Activated CD4-positive, CD25-positive, alpha-beta regulatory T cell treated with anti-CD3 and anti-CD28 coated beads, Interleukin-2, amount 50 U/mL, for 72 hours (primary cell): Measurements from ENCODE around the gene INTS4.
"Not testable (repeated sequence)": the region's sequence is repeated elsewhere in the genome, so short reads cannot be mapped to it uniquely, and the experiment has no call there.

Experiments
- DNase-seq: peaks from one replicate; pipeline ENCODE4 v3.0.0; 2021

Gene INTS4

DNA sequence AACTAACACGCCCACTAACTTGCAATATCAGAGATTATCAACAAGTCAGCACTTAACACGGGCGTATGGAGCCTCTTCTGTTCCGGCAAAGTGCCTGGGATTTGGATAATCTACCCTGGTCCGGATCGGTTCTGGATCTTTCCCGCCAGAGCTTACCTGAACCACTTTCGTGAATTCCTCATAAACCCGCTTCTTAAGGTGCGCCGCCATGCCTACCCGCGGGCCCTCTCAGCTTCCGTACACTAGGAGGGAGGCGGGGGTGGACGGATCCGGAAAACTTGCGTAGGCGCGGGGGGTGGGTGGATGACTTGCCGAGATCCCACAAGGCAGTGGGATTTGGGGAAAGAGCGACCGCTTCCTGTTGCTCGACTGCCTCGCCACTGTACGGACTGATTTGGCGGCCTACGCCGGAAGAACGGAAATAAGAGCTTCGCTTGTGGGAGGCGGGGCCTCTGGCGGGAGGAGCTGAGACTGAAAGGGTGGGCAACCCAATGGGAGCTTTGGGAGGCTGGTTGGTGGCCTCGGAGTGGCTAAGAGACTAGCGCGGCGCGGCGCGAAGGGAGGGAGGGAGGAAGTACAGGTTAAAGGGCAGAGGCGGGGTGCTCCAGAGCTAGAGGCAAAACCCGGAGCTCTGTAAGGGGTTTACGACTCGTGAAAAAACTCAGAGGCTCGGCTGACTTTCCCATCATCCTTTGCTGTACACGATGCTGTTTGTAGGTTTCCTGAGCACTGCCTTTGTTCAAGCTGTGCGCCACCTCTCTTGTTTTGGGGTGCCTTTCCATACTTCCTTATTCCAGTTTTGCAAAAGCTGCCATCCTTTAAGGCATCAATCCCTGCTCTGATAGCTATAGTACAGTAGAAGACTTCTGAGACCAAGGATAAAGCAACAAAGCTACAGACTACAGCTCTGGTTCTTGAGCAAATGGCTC is at the start of gene INTS4:
INTS4 (minus strand) TSS at position 235 of the 929 bp plus-strand sequence; CDS start at position 210, 25 bp downstream.
- DNase-seq, result peak; percentile 96

DNA sequence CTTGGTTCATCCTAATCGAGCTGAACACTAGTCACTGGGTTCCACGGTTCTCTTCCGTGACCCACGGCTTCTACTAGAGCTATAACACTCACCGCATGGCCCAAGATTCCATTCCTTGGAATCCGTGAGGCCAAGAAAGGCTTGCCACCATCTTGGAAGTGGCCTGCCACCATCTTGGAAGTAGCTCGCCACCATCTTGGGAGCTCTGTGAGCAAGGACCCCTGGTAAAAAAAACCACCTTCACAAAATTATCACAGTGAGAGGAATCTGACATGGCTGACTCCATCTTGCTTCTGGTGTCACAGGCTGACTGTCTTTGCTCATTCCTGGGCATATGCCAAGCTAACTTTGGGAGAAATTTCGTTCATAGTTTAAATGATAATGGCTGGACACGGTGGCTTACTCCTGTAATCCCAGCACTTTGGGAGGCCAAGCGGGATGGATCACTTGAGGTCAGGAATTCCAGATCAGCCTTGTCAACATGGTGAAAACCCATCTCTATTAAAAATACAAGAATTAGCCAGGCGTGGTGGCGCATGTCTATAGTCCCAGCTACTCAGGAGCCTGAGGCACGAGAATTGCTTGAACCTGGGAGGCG is 47.5 kb upstream of the INTS4 start:
- DNase-seq, result no peak

DNA sequence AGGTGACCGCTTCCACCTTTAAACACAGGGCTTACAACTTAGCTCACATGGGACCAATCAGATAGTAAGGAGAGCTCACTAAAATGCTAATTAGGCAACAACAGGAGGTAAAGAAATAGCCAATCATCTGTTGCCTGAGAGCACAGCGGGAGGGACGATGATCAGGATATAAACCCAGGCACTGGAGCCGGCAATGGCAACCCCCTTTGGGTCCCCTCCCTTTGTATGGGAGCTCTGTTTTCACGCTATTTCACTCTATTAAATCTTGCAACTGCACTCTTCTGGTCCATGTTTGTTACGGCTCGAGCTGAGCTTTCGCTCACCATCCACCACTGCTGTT is 46.9 kb upstream of the INTS4 start:
- DNase-seq, result not testable (repeated sequence)

DNA sequence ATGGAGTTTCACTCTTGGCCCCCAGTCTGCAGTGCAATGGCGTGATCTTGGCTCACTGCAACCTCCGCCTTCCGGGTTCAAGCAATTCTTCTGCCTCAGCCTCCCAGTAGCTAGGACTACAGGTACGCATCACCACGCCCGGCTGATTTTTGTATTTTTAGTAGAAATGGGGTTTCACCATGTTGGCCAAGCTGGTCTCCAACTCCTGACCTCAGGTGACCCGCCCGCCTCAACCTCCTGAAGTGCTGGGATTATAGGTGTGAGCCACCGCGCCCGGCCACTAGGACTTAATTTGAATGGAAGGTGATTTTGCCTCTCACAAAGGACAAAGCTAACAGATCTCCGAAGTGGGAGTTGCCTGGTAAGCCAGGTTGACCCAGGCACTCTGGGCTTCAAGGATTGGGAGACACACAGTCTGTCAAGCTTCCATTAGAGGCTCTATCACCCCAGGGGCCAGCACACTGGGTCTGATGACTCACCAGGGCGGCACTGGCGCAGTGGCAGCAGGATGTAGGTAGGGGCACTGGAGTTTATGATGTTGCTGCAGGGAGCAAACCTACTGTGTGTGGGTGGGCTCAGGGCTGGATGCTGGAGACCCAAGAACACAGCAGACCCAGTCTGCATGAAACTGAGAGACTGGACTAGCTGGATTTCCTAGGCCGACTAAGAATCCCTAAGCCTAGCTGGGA is 46.4 kb upstream of the INTS4 start:
- no peak for DNase-seq

DNA sequence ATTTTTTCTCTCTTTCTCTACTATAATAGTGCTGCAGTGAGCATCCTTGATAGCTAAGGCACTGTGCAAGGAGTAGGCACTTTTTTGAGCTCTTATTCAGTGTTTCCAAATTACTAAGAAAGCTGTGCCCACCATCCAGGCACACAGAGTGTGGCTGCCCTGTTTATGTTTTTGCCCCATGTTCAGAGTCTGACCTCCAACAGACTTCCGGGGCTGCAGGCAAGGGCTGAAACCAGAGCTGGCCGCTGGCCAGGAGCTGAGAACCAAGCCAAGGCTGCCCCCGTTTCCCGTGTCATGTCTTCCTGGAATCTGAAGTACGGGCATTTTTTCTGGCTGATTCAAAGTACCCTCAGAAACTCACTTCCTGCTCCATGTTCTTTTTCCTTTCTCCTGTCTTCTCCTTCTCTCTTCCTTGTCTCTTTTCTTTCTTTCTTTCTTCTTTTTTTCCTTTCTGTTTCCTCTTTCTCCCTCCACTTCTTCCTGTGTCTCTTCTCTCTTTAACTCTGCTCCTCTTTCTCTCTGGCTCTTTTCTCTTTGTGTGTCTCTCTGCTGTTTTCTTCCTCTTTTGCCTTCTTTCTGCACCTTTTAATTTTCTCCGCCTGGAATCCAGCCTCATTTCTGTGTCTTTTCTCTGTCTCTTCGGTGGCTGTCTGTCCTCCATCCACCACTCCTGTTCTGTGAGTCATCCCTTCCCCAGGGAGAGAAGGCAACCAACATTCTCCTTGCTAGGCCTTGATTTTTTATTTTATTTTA is 45.6 kb upstream of the INTS4 start:
- peak; percentile 54 for DNase-seq

GRCh38 chr11:78039391-78039918 is 45.0 kb upstream of the INTS4 start:
- no peak for DNase-seq

- no peak for DNase-seq
Measured at GRCh38 chr11:78038697-78039313, 44.3 kb upstream of the INTS4 start.

DNA sequence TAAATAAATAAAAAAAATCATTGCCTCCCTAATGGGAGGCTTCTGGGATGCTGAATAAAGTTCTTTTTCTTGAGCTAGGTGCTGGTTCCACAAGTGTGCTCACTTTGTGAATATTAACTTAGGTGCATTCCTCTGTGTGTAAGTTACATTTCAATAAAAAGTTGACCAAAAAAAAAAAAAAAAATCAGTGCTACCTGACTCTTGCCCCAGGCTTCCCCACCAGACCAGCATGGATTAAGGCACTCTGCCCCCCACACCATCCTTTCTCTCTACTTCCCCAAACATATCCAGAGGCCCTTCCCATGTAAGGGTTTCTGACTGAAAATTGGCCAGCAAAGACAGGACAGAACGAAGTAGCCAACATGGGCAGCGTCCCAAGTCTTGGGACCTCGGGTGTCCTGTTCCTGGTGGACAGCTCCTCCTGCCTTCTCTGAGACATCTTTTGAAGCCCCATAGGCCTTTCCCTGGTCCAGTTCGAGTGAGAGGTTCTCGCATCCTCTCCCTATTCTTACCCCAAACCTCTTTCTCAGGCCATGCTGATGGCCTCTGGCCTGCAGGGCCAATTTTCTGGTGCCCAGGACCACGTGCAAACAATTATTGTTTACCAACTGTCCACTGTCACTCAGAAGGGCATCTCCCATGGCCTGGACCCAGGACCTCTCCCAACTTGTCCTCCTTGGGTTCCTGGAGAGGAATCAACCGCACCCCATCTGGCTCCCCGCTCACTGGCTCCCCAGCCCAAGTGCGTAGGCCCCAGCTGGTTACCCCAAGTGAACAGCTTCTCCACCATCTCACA is 43.6 kb upstream of the INTS4 start:
- DNase-seq, result no peak

DNA sequence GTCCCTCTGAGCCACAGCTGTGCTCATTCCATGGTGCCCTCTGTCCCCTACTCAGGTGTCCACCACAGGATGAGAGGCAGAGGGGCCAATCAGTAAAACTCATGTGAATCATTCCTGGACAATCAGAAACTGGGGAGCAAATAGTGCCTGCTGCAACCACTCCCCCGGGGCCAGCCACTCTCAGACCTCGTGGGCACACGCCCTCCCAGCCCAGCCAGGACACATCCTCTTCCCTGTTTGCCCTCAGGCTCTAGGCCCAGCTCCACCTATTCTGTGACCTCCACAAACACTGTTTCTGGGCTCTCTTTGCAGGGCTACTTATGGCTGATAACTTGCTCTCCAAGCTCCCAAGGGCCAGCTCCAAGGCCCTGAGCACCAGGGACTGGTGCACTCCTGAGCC is 42.6 kb upstream of the INTS4 start:
- no peak for DNase-seq

DNA sequence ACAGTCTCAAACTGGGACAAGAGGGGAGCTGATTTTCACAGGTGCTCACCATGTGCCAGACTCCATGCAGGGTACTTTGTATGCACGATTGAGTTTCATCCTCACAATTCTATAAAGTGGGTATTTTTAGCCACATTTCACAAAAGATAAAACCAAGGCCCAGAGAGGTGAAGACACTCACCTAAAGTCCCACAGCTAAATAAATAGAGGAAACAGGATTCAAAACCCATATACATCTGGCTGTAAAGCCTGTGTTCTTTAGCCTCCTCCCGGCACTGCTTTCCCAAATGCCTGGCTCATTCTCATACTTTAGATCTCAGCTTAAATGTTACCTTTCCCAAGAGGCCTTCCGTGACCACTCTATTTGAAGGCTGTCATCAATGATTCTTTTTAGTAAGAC is 41.8 kb upstream of the INTS4 start:
- no peak for DNase-seq

- DNase-seq, result no peak
Measured at GRCh38 chr11:78034623-78035022, 40.2 kb upstream of the INTS4 start.

DNA sequence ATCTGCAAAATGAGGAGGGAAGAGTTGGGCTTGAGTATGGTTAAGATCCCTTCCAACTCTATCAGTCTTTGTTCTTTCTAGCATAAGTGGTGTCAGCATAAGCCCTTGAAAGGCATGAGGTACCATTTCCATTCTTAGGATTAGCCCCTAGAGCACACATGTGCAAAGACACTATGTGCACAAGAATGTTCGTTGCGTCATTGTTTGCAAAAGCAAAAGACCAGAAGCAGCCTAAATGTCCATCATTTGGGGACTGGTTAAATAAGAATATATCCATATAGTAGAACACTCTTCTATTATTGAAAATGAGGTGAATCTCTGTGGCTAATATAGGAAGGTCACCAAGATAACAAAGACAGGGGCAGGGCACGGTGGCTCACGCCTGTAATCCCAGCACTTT is 38.6 kb upstream of the INTS4 start:
- DNase-seq, result no peak

GRCh38 chr11:78032090-78032489 is 37.6 kb upstream of the INTS4 start:
- DNase-seq, result no peak

DNA sequence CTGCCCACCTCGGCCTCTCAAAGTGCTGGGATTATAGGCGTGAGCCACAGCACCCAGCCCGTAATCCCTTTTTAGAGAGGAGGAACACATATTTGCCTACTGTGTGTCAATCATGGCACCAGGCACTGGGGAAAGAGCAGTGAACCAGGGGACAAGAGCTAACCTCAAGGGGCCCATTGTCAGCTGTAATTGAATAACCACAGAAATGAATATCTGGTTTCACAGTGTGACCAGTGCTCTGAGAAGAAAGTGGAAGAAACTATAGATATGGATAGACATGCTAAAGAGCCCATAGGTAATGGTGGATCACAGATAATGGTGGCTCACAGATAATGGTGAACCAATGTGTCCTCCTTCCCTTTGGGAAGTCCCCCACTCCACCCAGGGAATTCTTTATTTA is 37.2 kb upstream of the INTS4 start:
- DNase-seq, result no peak

- DNase-seq, result no peak
Measured at GRCh38 chr11:78030429-78031325, 36.2 kb upstream of the INTS4 start.

- not testable (repeated sequence) for DNase-seq
Measured at GRCh38 chr11:78028423-78028822, 34.0 kb upstream of the INTS4 start.

GRCh38 chr11:78027759-78028158 is 33.3 kb upstream of the INTS4 start:
- DNase-seq, result no peak

- no peak for DNase-seq
Measured at GRCh38 chr11:78025378-78025777, 30.9 kb upstream of the INTS4 start.

- DNase-seq, result no peak
Measured at GRCh38 chr11:78023426-78023825, 29.0 kb upstream of the INTS4 start.
